ENCODE results near the gene PCSK2.

Gene PCSK2

GRCh38 chr20:17391127-17391771 is 164.4 kb downstream of the PCSK2 start:
- DNase-seq (ENCODE audit: low spot score) (no peak), FAIRE-seq (no peak)

DNA sequence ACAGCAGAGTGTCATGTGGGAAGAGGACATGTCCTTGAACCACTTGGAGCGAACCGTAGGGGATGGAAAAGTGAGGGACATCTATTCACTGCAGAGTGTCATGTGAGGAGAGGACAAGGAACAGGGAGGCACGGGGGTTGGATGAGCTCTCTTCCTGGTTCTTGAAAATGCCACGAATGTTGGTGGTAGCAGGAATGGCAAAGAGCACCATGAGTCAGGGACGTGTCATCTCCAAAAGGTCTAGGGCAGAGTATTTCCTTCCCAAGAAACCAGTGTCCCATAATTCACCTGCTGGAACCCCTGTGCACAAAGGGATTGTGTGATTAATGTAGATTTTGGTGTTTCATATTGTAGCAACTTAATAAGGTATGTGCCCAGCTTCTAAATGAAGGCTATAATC is 167.6 kb downstream of the PCSK2 start:
- no peak for DNase-seq (ENCODE audit: low spot score)
- no peak for FAIRE-seq

GRCh38 chr20:17395729-17396128 is 168.9 kb downstream of the PCSK2 start:
- DNase-seq (ENCODE audit: low spot score) (no peak), FAIRE-seq (no peak)

GRCh38 chr20:17399303-17399985 is 172.6 kb downstream of the PCSK2 start:
- DNase-seq (ENCODE audit: low spot score): no peak

DNA sequence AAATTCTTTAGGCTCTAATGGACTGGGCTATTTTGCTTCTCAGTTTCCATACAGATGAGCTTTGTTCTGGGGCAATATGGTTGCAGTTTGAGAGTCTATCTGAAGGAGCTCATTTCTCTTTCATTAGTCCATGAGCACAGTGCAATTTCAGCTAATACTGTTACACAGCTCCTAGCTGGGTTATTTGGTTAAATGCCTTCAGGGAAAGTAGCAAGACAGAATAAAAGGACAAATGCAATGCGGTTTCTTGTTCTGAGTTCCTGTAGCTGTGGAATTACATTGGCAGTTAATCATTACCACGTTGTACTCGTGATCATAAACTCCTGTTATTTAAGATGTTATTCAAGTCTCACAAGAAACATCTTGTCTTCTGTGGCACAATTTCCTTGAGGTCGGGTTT is 176.6 kb downstream of the PCSK2 start:
- FAIRE-seq (no peak), DNase-seq (ENCODE audit: low spot score) (no peak)

More at GRCh38 chr20:17399303-17399985, 172.6 kb downstream of the PCSK2 start:
- no peak for FAIRE-seq

DNA sequence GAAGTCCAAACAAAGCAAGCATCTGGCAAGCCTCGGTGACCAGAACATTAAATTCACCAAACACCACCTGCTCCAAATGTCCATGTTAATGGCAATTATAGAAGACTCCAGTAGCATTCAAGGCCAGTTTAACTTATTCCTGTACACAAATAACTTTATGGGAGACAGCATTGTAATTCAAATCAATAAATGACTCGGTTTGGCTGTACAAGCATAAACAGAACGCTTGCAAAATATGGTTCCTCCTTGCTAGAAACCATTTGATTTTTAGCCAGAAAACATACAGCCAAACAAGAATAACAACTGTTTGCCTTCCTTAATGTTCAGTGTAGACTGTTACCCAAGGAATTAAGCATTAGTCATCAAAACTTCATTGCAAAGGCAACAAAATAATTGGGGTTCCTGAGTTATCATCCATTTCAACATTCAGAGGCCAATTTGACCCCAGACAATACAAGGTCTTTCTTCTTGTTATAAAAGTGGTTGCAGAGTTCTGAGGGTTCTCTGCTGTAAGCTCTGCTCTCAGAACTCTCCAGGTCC is 179.3 kb downstream of the PCSK2 start:
- FAIRE-seq: no peak
- no peak for DNase-seq (ENCODE audit: low spot score)

- FAIRE-seq (no peak), DNase-seq (ENCODE audit: low spot score) (no peak)
Measured at GRCh38 chr20:17407550-17407949, 180.7 kb downstream of the PCSK2 start.

DNA sequence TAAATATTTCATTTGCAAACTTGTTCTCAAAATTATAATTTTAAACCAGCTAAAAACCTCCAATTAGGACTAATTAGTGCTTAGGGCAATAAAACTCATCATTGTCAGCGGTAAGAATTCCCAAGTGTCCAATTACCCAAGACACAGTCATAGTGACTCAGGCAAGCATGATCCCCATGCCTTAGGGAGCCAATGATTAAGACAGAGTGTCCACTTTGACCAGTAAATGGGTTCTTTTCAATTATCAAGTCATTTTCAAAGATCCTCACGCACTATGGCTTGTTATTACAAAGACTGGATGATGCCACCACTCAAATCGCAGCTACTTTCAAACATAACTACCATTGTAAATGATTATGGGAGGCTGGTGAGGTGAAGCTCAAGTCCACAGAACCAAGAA is 190.4 kb downstream of the PCSK2 start:
- no peak for DNase-seq (ENCODE audit: low spot score)
- FAIRE-seq: no peak

DNA sequence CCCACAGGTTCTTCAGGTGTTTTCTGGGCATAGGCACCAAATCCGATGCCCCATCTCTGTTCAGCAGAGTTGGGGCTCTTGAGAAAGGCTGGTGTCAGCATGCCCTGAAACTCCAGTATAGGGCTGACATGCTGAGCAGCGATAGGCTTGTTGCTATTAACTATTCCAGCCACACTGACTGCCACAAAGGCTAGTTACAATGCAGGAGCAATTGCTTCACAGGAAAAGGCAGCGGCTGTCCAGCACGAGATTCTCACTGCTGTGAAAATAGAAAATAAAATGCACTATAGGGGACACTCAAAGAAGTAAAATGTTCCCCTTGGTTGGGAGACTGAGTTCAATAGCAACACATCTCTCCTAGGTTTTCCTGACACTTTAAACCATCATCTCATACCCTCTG is 191.9 kb downstream of the PCSK2 start:
- no peak for FAIRE-seq
- no peak for DNase-seq (ENCODE audit: low spot score)

GRCh38 chr20:17419479-17420041 is 192.7 kb downstream of the PCSK2 start:
- FAIRE-seq (no peak), DNase-seq (ENCODE audit: low spot score) (no peak)

- FAIRE-seq: no peak
- DNase-seq (ENCODE audit: low spot score): no peak
Measured at GRCh38 chr20:17421493-17421892, 194.7 kb downstream of the PCSK2 start.

GRCh38 chr20:17423782-17424181 is 196.9 kb downstream of the PCSK2 start:
- FAIRE-seq (no peak), DNase-seq (ENCODE audit: low spot score) (no peak)

DNA sequence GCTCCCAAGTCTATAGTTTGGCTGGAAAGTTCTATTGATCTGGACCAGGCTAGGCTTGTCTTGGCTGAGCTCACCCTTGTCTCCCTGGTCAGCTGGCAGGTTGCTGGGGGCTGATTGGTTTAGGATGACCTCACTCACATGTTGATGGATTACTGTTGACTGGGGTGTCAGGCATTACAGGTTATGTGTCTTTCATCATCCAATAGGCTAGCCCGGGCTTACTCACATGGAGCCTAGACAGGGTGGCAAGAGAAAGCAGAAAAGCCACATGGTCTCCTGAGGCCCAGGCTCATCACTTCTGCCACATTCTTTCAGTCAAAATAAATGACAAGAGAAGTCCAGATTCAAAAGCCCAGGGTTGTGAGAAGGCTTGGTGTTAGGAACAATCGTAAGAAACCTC is 200.8 kb downstream of the PCSK2 start:
- FAIRE-seq (no peak), DNase-seq (ENCODE audit: low spot score) (no peak)

DNA sequence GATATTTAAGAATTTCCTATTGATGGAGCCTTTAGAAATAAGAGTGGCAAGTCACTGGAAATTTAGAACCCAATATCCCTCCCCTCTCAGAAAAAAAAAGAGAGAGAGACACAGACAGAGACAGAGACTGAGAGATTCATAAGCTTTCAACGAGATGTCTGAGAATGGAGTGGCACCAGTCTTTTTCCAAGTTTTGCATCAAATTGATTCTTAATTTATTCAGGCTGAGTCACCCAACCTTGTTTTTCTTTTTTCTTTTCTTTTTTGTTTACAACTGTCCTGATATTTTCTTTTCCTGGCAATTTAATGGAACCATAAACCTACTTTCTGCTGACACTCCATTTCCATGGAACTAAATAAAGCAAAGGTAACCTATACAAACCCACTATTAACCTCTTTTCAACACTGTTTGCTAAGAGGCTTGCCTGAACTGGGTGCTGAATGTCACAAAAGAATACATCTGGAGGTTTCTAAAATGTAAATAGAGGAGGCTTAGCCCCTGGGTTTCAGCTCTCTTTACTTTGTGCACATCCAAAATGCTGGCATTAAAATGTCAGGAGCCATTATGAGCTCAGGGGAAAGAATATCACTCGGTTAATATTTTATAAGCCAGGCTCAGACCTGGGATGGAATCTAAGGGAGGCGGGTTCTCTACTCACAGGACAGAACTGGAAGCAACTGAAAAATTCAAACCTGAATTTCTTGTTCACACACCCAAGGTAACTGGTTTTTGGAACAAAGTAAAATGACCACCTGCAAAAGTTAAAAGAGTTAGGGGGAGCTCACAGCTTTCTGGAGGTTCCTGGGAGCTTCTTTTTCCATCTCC is 203.5 kb downstream of the PCSK2 start:
- FAIRE-seq (no peak), DNase-seq (ENCODE audit: low spot score) (no peak)

GRCh38 chr20:17431621-17432364 is 205.0 kb downstream of the PCSK2 start:
- FAIRE-seq: no peak
- DNase-seq (ENCODE audit: low spot score): no peak

DNA sequence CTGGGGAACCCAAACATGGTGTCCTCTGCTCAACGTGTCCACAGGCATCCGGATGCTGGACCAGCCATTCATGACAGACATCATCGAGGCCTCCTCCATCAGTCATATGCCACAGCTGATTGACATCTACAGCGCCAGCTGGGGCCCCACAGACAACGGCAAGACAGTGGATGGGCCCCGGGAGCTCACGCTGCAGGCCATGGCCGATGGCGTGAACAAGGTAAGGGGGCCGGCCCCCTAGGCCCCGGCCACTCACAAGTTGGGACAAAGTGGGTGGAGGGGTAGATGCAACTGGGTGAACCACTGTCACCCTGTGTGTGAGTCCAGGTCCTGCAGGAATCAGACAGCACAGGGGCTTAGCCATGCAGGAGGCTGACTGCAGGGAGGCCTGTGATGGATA is 209.8 kb downstream of the PCSK2 start:
- FAIRE-seq: no peak

GRCh38 chr20:17437251-17437650 is 210.4 kb downstream of the PCSK2 start:
- DNase-seq (ENCODE audit: low spot score) (no peak), FAIRE-seq (no peak)

More for the DNA sequence above, 209.8 kb downstream of the PCSK2 start:
- no peak for DNase-seq (ENCODE audit: low spot score)

DNA sequence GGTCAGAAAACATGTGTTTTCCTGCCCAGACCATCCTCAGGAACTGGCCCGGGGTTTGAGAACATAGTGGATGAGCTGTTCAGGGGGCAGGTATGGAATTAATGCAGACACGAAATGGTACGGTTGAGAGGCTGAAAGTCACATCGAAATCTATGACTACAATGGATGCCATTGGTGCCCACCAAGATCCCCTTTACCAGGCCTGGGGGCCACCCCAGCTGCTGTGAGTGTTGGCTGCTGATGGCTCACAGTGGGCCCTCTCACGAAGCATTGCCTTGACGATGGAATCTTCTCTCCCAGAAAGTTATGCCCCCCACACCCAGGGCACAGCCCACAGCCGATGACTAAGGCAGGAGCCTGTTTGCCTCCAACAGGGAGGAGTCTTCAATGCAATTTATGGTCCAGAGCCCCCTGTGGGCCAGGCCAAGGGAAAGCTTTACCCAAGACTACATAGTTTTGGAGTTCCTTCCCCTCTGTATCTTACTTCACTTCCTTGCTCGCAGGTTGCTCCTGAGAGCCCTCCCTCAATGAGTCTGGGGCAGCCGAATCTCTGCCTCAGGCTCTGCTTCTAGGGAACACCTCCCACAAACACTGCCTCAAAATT is 211.7 kb downstream of the PCSK2 start:
- no peak for DNase-seq (ENCODE audit: low spot score)
- FAIRE-seq: no peak

GRCh38 chr20:17439616-17440296 is 212.9 kb downstream of the PCSK2 start:
- DNase-seq (ENCODE audit: low spot score) (no peak), FAIRE-seq (no peak)

DNA sequence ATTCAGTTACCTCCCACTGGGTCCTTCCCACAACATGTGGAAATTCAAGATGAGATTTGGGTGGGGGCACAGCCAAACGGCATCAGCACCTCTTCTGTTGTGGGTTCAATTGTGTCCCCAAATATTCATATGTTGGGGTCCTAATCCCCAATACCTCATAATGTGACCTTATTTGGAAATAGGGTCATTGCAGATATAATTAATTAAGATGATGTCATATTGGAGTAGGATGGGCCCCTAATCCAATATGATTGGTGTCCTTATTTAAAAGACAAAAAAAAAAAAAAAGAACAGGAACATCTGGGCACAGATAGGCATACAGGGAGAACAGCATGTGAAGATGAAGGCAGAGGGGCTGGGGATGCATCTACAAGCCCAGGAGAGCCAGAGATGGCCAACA is 214.9 kb downstream of the PCSK2 start:
- FAIRE-seq (no peak), DNase-seq (ENCODE audit: low spot score) (no peak)
